HG02884 (cell line): Measurements from ENCODE around the gene C1orf167.
"Not testable (repeated sequence)": the region's sequence is repeated elsewhere in the genome, so short reads cannot be mapped to it uniquely, and the experiment has no call there.

Source experiments
- ATAC-seq: cut with Tn5 transposase; IDR thresholded peaks from one replicate; pipeline ENCODE4 v1.9.1; 2021; ENCODE audit warnings: mild to moderate bottlenecking, moderate library complexity; ENCODE audit not compliant: unreplicated experiment

The C1orf167 gene

DNA sequence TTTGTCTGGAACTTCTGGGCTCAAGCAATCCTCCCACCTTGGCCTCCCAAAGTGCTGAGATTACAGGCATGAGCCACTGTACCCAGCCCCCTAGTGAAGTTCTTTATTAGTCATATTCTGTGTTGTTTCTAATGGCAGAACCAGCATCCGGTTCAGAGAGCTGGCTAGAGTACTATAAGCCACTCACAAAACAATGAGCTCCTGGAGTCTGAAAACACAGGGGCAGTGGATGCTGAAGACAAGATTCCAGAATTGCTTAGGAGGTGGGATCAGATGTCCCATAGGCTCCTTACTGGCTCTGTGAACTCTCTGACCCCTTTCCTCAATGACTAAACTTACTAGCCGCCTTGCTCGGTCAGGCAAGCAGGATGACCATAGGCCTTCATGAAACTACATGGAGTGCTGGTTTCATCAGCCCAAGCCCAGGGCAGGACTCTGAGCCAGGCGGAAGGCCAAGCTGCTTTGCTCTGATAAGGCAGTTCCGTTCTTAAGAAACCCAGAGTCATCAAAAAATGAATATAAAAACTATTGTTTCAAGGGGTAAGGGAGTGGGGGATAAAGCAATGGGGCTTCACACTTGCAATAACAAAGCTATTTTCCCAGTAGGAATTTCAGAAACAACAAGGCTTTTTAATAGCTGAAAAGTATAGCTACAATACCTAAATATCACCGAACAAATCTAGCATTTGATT, 35.7 kb downstream of the C1orf167 start:
- ATAC-seq = no peak

DNA sequence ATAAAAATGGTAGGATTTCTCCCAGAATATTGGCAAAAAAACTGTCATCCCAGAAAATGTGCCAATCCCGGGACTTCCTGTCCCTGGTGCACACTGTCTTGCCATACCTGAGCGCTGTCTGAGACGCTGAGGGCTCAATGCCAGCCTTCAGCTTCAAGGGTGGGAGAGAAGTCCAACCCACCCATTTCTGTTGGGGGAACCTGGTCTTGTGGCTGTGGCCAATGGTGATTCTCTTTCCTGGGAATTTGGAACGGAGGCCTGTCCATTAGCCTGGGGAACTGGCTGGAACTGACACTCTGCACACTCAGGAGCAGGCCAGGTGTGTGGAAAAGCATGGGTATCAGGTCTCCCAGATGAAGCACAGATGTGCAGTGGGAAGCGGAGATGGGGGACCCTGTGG, 37.1 kb downstream of the C1orf167 start:
- ATAC-seq = no peak

DNA sequence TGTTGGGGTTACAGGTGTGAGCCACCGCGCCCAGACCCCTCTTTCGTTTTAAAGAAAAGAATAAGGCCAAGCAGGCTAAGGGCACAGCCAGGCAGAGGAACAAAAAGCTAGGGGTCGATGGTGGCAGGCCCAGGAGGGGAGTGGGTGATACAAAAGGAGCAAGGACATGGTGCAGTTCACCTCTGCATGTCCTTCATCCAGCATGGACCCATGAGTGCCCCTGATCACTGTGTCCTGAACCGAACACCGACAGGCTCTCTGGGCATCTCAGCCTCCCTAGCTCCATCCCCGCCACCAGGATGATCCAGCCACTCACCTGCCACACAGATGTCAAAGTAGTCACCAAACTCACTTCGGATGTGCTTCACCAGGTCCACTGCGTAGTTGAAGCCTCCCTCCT, 37.9 kb downstream of the C1orf167 start:
- no peak for ATAC-seq

DNA sequence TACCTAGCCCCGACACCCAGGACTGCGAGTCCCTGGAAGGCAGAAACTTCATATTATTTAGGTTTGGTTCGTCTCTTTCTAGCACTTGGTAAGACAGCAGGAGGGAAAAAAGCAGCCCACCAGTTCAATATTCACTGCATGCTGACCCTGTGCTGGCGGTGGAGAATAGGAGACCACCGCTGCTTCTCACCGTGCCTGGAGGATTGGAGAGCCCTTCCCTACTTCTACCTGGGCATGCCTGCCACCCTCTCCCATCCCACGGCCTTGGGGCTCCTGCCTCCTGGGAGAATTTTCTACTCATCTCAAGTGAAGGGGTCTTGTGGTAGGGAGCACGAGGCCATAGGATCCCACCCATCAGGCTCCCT, 38.4 kb downstream of the C1orf167 start:
- no peak for ATAC-seq

DNA sequence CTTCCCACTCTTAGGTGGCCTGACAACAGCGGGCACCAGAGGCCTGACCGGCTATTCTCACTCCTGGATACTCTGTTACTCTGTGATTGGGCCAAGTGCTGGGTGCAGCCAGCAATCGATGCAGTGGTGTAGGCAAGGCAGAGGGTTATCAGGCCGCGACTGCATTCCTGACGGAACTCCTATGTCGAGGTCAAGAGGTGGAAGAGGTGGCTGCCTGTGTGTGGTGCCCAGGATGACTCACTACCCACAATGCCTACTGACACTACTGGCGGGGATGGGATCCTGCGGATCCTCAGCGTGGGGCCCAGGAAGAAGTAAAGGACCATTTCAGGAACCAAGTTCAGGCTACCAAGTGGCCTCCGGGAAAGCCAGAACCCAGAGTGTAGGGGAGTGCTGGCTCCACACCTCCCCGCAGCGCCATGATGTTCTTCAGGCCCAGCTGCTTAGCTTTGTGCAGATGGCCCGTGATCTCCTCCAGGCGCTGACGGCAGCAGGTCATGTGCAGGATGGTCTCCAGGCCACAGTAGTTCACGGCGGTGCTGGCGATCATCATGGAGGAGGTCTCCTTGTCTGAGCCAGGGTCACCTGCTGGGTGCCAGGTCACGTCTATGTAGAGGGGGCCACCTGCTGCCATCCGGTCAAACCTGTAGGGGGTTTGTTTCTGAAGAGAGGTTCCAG, 38.9 kb downstream of the C1orf167 start:
- no peak for ATAC-seq

DNA sequence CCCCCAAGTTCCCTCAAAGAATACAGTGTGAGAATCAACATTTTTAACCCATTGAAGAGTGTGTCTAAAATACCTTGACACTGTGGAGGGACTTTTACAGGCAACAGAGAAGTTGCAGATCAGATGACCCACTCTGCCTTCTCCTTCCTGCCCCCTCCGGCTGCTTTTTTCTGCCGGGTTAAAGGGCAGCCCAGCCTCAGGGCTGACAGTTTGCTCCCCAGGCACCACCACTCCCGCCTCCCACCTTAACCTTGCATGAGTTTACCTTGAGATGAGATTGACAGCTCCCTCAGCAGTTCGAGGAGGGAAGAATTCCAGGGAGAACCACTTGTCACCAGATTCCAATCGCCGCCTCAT, 40.6 kb downstream of the C1orf167 start:
- ATAC-seq = no peak

DNA sequence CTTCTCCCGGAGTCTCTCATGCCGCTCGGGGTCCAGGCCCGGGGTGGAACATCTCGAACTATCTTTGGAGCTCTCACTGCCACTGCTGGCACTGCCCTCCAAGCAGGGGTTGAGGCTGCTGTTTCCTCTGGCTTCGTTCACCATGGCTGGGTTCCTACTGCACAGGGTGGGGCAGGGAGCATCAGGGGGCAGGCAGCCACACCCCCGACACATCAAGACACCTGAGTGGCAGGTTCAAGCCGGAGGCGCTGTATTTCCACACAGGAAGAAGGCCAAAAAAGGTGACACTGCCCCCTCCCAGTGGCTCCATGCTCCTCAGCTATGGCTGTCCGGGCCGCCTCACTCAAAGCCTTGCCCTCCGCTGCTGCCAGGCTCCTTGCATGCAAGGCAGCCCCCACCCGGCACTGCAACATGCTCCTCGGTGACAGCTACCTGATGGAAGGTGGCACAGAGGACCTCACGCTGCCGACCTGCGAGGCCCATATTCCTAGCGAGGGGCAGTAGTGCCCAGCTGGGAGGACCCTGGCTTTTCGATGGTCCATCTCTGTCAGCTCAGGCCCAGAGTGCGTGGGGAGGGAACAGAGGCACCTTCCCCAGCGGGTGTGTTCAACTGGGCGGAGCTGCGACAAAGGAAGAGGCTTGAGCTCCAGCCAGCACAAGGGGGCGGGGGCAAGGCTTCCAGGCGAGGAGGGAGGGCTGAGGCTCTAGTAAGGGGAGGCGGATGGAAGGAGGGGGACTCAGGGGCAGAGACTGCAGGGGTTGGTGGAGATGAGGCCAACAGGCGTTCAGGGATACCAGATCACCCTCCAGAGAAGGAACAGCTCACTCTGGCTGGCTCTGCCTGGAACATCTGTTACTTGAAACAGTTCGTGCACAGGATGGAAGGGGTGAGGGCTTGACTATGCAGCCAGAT, 41.2 kb downstream of the C1orf167 start:
- no peak for ATAC-seq

DNA sequence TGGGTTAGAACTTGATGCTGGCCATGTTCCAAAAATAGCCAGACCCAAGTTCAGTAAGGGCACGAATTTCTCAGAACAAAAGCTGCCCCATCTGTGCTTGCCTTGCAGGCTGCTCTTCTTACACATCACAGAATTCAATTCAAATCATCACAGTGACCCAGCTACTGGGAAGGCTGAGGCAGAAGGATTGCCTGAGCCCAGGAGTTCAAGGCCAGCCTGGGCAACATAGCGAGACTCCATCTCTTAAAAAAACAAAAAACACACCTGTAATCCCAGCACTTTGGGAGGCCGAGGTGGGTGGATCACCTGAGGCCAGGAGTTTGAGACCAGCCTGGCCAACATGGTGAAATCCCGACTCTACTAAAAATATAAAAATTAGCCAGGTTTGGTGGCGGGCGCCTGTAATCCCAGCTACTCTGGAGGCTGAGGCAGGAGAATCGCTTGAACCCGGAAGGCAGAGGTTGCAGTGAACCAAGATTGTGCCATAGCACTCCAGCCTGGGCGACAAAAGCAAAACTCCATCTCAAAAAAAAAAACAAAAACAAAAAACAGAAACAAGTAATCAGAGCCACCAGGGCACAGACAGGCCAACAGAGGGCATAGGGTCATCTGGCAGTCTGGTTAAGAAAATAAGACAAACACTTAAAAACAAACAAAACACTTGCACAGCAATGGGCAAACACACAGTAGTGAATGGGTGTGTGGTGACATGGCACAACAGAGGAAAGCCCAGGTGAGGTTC, 42.1 kb downstream of the C1orf167 start:
- not testable (repeated sequence) for ATAC-seq

DNA sequence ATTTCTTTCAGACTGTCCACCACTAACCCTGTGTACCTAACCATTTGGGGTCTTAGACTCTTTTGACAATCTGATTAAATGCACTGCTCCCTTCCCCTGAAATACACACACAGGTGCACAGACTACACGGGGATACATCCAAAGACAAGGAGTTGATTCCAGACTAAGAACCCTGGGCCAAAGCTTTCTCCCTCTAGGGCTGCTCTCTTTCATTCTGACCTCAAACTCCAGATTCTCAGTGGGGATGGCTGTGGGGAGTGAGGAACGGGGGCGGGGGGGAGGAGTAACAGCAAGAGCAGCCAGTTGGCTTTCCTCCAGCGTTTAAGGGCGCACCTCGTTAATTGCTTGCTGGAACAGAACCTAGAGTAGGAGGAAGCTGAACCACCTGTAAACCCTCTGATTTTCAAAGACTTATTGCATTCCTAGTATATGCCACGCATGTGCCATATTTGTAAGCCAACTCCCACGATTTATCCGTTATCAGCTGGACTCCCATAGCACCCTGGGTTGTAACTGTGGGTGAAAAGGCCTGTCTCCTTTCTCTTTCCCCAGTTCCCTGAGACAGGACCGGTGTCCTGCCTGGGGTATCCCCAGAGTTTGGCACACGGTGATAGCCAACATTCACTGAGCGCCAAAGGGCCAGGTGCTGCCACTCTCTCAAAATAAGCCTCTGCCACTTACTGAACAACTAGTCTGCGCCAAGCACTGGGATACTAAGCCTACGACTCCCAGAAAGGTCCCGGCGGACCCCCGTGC, 42.9 kb downstream of the C1orf167 start:
- ATAC-seq = no peak

DNA sequence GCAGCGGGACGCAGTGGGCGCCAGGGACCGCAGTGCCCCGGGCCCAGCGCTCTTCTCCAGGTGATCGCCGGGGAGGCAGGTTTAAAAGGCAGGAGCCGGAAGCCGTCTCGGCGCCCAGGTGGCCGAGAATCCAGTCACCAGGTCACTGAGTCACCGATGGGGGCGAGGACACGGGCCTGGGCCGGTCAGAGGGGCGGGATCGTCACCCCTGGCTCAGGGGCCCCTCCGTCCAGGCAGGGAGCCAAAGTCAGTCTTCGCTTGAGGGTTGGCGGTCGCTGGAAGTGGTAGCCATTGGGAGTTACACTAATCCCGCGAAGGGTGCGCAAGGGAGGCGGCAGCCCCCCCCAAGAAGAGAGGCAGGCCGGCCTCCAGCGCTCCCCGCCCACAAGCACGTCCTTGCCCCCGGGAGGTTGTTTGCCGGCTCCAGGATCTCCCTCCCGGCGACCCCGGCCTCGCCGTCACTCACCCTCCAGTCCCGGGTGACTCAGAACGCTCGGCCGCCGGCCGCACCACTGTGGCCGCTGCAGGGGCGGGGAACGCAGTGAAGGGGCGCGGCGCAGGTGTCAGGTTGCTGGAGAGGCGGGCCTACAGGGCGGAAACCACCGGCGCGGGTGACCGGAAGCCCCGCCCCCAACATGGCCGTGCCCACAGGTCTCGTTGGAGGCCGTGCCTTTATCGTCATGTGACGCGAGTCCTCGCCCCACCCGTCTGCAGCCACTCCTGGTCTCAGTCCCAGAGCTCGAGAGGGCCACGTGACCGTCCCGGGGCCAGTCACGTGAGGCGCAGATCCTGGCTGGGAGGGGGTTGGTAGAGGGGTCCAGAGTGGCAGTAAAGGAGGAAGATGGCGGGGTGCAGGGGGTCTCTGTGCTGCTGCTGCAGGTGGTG, 43.7 kb downstream of the C1orf167 start, which contains the start of the genes CLCN6 and MTHFR:
CLCN6 (plus strand) TSS at position 770 of the 885 bp plus-strand sequence; CDS start at position 842, 72 bp downstream.
MTHFR (minus strand) TSS at position 543 of the 885 bp plus-strand sequence. CDS start 2,848 bp downstream, outside the sequence.
- ATAC-seq = peak; percentile 75

DNA sequence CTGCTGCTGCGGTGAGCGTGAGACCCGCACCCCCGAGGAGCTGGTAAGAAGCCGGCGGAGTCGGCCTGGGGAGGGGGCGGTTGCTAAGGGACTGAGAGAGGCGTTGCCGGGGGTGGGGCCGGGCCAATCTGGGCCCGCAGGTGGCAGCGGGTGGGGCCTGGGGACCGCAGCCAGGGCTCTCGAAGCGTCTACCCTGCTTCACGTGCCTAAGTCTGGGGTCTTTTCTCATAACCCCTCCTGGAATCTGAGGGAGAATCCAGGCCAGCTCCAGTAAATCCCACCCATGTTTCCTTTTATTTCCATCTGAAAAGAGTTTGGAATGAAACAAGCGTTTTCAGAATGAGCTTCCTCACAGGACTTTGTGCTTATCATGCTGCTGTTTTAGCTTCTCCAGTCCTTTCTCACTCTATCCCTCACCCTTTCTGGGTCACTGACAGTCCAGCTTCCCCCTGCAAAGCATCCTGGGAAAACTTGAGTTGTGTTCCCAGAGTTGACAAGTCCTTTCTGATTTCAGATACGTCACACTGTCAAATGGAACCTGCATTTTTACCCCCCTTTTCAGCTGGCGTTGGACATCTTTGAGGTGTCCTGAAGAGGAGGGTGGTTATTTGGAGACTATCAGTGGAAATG, 44.4 kb downstream of the C1orf167 start:
- peak; percentile 32 for ATAC-seq

DNA sequence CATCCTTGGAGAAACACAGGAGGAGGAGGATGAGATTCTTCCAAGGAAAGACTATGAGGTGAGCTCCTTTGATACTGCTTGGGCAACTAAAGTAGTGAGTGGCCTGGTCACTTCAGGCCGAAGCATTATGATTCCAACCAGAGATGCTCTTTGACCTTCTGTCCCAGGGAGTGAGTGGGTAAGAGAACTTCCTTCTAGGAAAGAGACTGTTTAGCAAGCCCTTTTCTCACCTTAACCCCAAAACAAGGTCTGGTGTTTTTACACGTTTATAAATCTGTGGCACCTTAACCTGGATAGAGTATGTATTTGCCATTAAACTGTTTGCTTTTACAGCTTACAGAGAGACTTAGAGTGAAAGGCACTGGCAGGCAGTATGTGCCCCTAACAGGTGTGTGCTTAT, 45.1 kb downstream of the C1orf167 start:
- no peak for ATAC-seq

DNA sequence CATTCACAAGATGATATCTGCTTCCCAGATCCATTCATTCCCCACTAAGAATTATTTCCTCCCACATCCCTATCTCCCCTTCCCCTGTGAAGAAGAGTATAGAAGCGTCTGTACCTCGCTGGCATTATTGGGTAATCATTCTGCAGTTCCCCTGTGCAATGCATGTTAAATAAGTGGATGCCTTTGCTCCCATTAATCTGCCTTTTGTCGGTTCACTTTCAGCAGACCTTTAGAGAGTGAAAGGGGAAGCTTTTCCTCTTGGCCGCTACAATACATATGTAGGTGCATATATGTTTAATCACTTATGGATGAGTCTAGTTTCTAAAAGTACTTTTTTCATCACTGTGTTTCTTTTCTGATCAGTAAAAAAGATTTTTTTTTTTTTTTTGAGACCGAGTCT, 51.0 kb downstream of the C1orf167 start:
- no peak for ATAC-seq

DNA sequence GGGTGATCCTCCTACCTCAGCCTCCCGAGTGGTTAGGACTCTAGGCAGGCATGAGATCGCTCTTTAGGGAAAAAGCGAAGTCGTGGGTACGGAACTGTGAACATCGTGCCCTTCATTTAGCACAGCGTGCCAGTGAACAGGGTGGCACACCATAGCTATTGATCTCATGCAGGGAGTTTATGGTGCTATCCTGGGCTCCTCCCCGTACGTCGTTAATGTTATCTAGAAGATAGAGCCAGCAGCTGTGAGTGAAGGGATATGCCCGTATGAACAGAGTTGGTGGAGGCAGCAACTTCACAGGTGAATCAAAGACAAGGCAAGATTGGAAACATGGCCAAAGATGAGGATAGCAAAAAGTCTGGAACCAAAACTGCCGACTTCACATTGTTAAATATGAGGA, 55.2 kb downstream of the C1orf167 start:
- ATAC-seq = no peak

DNA sequence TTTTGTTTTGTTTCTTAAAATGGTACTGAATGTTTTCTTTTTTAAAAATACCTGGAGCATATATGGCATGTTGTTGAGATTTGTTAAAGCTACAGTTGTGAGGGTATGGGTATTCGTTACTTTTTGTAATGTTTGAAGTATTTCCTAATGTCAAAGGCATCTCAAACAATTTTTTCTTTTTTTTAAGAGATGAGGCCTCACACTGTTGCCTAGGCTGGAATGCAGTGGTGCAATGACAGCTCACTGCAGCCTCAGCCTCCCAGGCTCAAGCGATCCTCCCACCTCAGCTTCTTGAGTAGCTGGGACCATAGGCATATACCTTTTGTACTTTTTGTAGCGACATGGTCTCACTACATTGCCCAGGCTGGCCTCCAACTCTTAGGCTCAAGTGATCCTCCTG, 60.1 kb downstream of the C1orf167 start:
- no peak for ATAC-seq

DNA sequence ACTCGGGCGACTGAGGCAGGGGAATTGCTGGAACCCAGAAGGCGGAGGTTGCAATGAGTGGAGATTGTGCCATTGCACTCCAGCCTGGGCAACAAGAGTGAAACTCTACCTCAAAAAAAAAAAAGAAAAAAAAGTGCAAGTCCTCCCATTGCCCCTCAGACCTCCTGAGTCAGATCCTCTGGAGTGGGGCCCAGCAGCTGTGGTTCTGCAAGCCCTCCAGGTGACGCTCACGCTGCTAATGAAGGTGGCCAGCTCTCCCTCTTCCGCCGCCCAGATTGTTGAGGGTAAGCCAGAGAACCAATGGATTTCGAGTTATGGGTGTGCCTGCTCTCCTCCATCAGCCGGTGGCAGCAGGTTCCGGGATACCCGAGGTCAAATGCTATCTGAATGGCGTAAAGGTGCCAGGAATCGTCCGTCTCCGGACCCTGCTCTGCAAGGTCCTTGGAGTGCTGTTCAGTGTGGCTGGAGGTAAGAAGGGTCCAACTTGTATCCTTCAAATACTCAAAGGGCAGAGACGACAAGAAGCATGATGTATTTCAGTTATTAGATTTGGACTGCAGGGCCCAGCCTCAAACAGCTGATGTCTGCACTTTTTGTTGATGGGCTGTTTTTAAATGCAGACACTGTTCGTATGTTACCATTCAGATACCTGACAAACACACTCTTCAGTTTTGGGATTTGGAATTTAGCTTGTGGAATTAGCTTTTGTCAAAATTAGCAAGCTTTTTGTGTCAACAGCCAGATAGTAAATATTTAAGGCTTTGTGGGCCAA, 61.6 kb downstream of the C1orf167 start:
- no peak for ATAC-seq

DNA sequence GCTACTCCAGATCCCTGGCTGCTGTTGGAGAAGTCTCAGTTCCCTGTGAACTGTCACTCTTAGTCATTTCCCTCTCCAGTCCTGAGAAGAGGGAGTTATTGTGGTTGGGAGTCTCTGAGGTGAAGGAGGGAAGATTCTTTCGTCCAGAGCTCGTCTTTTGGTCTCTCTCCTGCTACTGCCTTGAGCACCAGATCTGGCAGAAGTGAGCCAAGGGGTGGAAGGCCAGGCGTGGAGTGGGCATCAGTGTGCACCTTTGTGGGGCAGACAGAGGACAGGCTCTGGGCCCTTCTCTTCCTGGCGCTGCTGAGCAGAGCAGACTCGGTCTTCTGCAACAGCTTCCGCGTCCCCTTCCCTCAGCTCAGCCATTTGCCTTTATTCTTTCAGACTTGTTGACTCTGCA, 63.1 kb downstream of the C1orf167 start:
- ATAC-seq = no peak

DNA sequence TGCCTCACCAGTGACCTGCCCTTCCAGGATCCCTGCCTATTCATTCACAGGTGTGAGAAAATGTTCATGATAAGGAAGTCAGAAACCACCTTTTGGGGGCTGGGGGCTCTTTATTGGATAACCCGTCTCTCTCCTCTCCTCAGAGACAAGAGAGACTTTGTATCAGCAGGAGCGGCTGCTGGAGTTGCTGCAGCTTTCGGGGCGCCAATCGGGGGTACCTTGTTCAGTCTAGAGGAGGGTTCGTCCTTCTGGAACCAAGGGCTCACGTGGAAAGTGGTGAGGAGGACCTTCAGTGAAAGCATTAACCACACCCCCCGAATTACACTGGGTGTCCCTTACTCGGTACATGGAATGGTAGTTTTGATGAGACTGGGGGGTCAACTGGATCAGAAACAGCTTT, 65.0 kb downstream of the C1orf167 start:
- no peak for ATAC-seq
